Liver (tissue), 9 donors: Measurements from ENCODE around the gene CHP1. TPM values are rescaled to one million over a fixed set of nuclear protein-coding genes. Genes with fewer than 3 reads are reported as not detected.

ENCODE experiments used
- DNase-seq: peaks from one replicate; pipeline ENCODE4 v3.0.0-alpha.2; 2017; ENCODE audit warnings: low spot score
- H3K27ac ChIP-seq, 2 donors: one replicate each; pipeline ENCODE4 v1.7.0; 2013; ENCODE audit warnings: inconsistent platforms in 2 of 2, low read length in 2 of 2, control low read depth in 1 of 2, low read depth in 1 of 2, mild to moderate bottlenecking in 1 of 2
- H3K27me3 ChIP-seq, 4 donors: one replicate each; pipeline versions ENCODE4 v1.6.1 to v1.7.0; 2013; ENCODE audit warnings: low read length in 3 of 4, inconsistent platforms in 1 of 4, mild to moderate bottlenecking in 1 of 4, moderate library complexity in 1 of 4; ENCODE audit not compliant: control insufficient read depth in 4 of 4, insufficient read depth in 4 of 4
- H3K36me3 ChIP-seq, 4 donors: one replicate each; pipeline versions ENCODE4 v1.6.1 to v1.7.0; 2013; ENCODE audit warnings: low read length in 3 of 4, mild to moderate bottlenecking in 3 of 4, low read depth in 1 of 4, moderate library complexity in 1 of 4; ENCODE audit not compliant: control insufficient read depth in 4 of 4, insufficient read depth in 3 of 4
- H3K4me1 ChIP-seq, 4 donors: one replicate each; pipeline versions ENCODE4 v1.6.1 to v1.7.0; 2013; ENCODE audit warnings: low read length in 3 of 4, mild to moderate bottlenecking in 3 of 4, moderate library complexity in 1 of 4; ENCODE audit not compliant: control insufficient read depth in 4 of 4, insufficient read depth in 4 of 4
- H3K4me3 ChIP-seq, 3 donors: one replicate each; pipeline versions ENCODE4 v1.6.1 to v1.7.0; 2013; ENCODE audit warnings: low read length in 3 of 3, control low read depth in 1 of 3, low read depth in 1 of 3, mild to moderate bottlenecking in 1 of 3
- H3K9ac ChIP-seq, 2 donors: one replicate each; pipeline ENCODE4 v1.7.0; 2013; ENCODE audit warnings: low read length in 2 of 2, mild to moderate bottlenecking in 2 of 2, moderate library complexity in 2 of 2, control low read depth in 1 of 2, low read depth in 1 of 2
- H3K9me3 ChIP-seq, 4 donors: one replicate each; pipeline versions ENCODE4 v1.6.1 to v1.7.0; 2013; ENCODE audit warnings: low read length in 3 of 4; ENCODE audit not compliant: control insufficient read depth in 4 of 4
- ATF3 ChIP-seq: IDR thresholded peaks from 2 replicates; pipeline ENCODE4 v1.6.1; 2016; ENCODE audit warnings: antibody characterized with exemption
- EGR1 ChIP-seq, 2 donors: IDR thresholded peaks; 2 replicates each; pipeline ENCODE4 v1.6.1; 2016 to 2018; ENCODE audit warnings: antibody characterized with exemption in 2 of 2, low read depth in 2 of 2
- FOXA1 ChIP-seq: IDR thresholded peaks from 2 replicates; pipeline ENCODE4 v1.6.1; 2016; ENCODE audit warnings: antibody characterized with exemption
- FOXA2 ChIP-seq: IDR thresholded peaks from 2 replicates; pipeline ENCODE4 v1.6.1; 2016; ENCODE audit warnings: antibody characterized with exemption
- GABPA ChIP-seq, 2 donors: IDR thresholded peaks in 1 of 2; conservative IDR thresholded peaks in 1 of 2; 2 replicates each; pipeline ENCODE4 v1.6.1; 2016; ENCODE audit warnings: antibody characterized with exemption in 2 of 2, mild to moderate bottlenecking in 1 of 2, moderate library complexity in 1 of 2
- HNF4A ChIP-seq, 2 donors: conservative IDR thresholded peaks; 2 replicates each; pipeline ENCODE4 v1.6.1; 2016; ENCODE audit warnings: antibody characterized with exemption in 2 of 2, mild to moderate bottlenecking in 2 of 2
- HNF4G ChIP-seq: IDR thresholded peaks from 2 replicates; pipeline ENCODE4 v1.6.1; 2016; ENCODE audit warnings: antibody characterized with exemption
- MAX ChIP-seq: IDR thresholded peaks from 2 replicates; pipeline ENCODE4 v1.6.1; 2016; ENCODE audit warnings: antibody characterized with exemption
- NR2F2 ChIP-seq: IDR thresholded peaks from 2 replicates; pipeline ENCODE4 v1.6.1; 2016; ENCODE audit warnings: antibody characterized with exemption
- RAD21 ChIP-seq, 2 donors: IDR thresholded peaks; 2 replicates each; pipeline ENCODE4 v1.6.1; 2016; ENCODE audit warnings: antibody characterized with exemption in 2 of 2, mild to moderate bottlenecking in 2 of 2
- RXRA ChIP-seq, 2 donors: IDR thresholded peaks; 2 replicates each; pipeline ENCODE4 v1.6.1; 2017 to 2018; ENCODE audit warnings: antibody characterized with exemption in 2 of 2, mild to moderate bottlenecking in 1 of 2
- TAF1 ChIP-seq: conservative IDR thresholded peaks from 2 replicates; pipeline ENCODE4 v1.6.1; 2016; ENCODE audit warnings: antibody characterized with exemption, mild to moderate bottlenecking
- YY1 ChIP-seq: IDR thresholded peaks from 2 replicates; pipeline ENCODE4 v1.6.1; 2016; ENCODE audit warnings: antibody characterized with exemption, mild to moderate bottlenecking
- WGBS: extraction: QIAGEN DNeasy Blood & Tissue Kit; methylation state at CpG from one replicate; pipeline ENCODE4 v1.1.7; 2013; 5-methylcytosine and 5-hydroxymethylcytosine counted together
- polyA plus RNA-seq, 2 donors: library from polyadenylated mRNA; stranded (reverse) in 1 of 2; unstranded in 1 of 2; fragments of 200-250 nt in 1 of 2; fragments of >200 nt in 1 of 2; fragmentation: Nextera tagmentation in 1 of 2; extraction: Ambion mirVana in 1 of 2; gene quantifications; one replicate each; pipeline versions ENCODE4 v1.2.1 to v1.2.3, GENCODE V29; 2013 to 2015
- total RNA-seq, 2 donors: library from RNA; depleted of rRNA; stranded (reverse); fragments of >200 nt; gene quantifications; one replicate each; pipeline ENCODE4 v1.2.3, GENCODE V29; 2014
- TF ChIP-seq, protein P1 (sequence below): fragments of 150-350 bp; IDR thresholded peaks from 2 replicates; pipeline ENCODE4 v1.5.1; 2017; ENCODE audit warnings: improper control_type of control experiment, low read depth, low read length; ENCODE audit not compliant: missing input control
- TF ChIP-seq, protein P2 (sequence below): IDR thresholded peaks from 2 replicates; pipeline ENCODE4 v1.6.1; 2016; ENCODE audit warnings: antibody characterized with exemption
- TF ChIP-seq, protein P3 (sequence below): IDR thresholded peaks from 2 replicates; pipeline ENCODE4 v1.6.1; 2016; ENCODE audit warnings: antibody characterized with exemption, mild to moderate bottlenecking
- donor health status: healthy.
- donor health status: healthy.
- donor health status: healthy.
- donor health status: healthy.
- donor health status: healthy.

The CHP1 gene
- total and polyA plus RNA-seq, 4 donors, result 87.4 to 162 (median 117) TPM

DNA sequence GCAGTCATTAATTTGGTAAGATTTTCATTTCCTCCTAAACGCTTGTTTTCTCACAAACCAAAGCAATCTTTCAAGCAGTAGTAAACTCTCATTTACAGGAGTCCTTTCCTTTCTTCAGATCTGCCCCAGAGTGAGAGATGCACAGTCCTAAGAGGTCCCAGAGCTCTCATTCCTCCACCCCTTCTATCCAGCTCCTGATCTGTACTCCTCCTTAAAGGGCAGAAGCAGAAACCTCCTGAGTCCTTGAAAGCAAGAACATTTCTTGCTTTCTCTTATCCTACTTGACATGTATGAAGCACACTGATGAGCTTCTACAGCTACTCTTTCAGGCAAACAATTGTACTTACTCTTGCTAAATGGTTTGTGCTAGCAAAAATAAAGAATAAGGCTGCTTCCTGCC lies 12.2 kb upstream of the CHP1 start:
- Histone ChIP-seq H3K27me3 (no peaks in the 10 kb centered on the region), H3K9me3 (no peaks in the 10 kb centered on the region), H3K27ac (no peak overlapping the region), H3K9ac (no peak overlapping the region), H3K4me1 (no peaks in the 10 kb centered on the region), H3K4me3 (no peak overlapping the region), H3K36me3 (no peaks in the 10 kb centered on the region)
- TF ChIP-seq HNF4A (conservative IDR thresholded peaks at IDR 0.05), result no peak
- TF ChIP-seq HNF4G, result no peak
- TF ChIP-seq MAX, result no peak
- TF ChIP-seq, protein P1, sequence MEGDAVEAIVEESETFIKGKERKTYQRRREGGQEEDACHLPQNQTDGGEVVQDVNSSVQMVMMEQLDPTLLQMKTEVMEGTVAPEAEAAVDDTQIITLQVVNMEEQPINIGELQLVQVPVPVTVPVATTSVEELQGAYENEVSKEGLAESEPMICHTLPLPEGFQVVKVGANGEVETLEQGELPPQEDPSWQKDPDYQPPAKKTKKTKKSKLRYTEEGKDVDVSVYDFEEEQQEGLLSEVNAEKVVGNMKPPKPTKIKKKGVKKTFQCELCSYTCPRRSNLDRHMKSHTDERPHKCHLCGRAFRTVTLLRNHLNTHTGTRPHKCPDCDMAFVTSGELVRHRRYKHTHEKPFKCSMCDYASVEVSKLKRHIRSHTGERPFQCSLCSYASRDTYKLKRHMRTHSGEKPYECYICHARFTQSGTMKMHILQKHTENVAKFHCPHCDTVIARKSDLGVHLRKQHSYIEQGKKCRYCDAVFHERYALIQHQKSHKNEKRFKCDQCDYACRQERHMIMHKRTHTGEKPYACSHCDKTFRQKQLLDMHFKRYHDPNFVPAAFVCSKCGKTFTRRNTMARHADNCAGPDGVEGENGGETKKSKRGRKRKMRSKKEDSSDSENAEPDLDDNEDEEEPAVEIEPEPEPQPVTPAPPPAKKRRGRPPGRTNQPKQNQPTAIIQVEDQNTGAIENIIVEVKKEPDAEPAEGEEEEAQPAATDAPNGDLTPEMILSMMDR, result no peak
- no peak for TF ChIP-seq TAF1
- TF ChIP-seq FOXA1, result no peak
- TF ChIP-seq EGR1 (IDR thresholded peaks at IDR 0.05; ENCODE audit: low read depth in 2 of 2), result no peak
- TF ChIP-seq, protein P2, sequence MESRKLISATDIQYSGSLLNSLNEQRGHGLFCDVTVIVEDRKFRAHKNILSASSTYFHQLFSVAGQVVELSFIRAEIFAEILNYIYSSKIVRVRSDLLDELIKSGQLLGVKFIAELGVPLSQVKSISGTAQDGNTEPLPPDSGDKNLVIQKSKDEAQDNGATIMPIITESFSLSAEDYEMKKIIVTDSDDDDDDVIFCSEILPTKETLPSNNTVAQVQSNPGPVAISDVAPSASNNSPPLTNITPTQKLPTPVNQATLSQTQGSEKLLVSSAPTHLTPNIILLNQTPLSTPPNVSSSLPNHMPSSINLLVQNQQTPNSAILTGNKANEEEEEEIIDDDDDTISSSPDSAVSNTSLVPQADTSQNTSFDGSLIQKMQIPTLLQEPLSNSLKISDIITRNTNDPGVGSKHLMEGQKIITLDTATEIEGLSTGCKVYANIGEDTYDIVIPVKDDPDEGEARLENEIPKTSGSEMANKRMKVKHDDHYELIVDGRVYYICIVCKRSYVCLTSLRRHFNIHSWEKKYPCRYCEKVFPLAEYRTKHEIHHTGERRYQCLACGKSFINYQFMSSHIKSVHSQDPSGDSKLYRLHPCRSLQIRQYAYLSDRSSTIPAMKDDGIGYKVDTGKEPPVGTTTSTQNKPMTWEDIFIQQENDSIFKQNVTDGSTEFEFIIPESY, result no peak
- no peak for TF ChIP-seq GABPA (IDR thresholded peaks at IDR 0.05 in 1 of 2, conservative IDR thresholded peaks at IDR 0.05 in 1 of 2)
- TF ChIP-seq RAD21 (IDR thresholded peaks at IDR 0.05), result no peak
- WGBS, result 68% methylated on average over 1 of the region's 1 CpG
- no peak for DNase-seq

DNA sequence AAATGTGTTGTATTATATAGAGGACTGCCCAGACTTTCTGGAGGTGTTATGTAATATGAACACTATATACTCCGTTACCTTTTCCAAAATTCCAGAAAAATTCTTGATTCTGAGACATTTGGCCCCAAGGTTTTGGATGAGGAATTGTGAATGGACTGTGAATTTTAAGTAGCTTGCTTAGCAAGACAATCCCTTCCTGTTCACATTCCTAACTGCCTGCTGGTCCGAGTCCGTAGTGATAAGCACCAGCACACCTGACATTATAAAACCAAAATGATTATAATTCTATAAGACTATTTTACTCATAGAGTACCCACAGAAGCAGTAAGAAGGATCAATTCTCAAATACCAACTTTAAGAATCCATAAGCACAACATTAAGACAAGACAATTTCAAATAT lies 11.7 kb upstream of the CHP1 start:
- Histone ChIP-seq H3K4me1 (no peaks in the 10 kb centered on the region), H3K4me3 (no peak overlapping the region), H3K9me3 (no peaks in the 10 kb centered on the region), H3K27me3 (no peaks in the 10 kb centered on the region), H3K36me3 (no peaks in the 10 kb centered on the region), H3K9ac (no peak overlapping the region), H3K27ac (no peak overlapping the region)
- no peak for DNase-seq
- TF ChIP-seq, protein P2, result no peak
- no peak for TF ChIP-seq EGR1 (IDR thresholded peaks at IDR 0.05; ENCODE audit: low read depth in 2 of 2)
- TF ChIP-seq TAF1, result no peak
- TF ChIP-seq, protein P3, sequence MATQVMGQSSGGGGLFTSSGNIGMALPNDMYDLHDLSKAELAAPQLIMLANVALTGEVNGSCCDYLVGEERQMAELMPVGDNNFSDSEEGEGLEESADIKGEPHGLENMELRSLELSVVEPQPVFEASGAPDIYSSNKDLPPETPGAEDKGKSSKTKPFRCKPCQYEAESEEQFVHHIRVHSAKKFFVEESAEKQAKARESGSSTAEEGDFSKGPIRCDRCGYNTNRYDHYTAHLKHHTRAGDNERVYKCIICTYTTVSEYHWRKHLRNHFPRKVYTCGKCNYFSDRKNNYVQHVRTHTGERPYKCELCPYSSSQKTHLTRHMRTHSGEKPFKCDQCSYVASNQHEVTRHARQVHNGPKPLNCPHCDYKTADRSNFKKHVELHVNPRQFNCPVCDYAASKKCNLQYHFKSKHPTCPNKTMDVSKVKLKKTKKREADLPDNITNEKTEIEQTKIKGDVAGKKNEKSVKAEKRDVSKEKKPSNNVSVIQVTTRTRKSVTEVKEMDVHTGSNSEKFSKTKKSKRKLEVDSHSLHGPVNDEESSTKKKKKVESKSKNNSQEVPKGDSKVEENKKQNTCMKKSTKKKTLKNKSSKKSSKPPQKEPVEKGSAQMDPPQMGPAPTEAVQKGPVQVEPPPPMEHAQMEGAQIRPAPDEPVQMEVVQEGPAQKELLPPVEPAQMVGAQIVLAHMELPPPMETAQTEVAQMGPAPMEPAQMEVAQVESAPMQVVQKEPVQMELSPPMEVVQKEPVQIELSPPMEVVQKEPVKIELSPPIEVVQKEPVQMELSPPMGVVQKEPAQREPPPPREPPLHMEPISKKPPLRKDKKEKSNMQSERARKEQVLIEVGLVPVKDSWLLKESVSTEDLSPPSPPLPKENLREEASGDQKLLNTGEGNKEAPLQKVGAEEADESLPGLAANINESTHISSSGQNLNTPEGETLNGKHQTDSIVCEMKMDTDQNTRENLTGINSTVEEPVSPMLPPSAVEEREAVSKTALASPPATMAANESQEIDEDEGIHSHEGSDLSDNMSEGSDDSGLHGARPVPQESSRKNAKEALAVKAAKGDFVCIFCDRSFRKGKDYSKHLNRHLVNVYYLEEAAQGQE, result no peak
- no peak for TF ChIP-seq YY1
- no peak for TF ChIP-seq GABPA (IDR thresholded peaks at IDR 0.05 in 1 of 2, conservative IDR thresholded peaks at IDR 0.05 in 1 of 2)
- TF ChIP-seq ATF3, result no peak
- TF ChIP-seq NR2F2, result no peak
- TF ChIP-seq HNF4G, result no peak
- TF ChIP-seq MAX, result no peak
- no peak for TF ChIP-seq RXRA (IDR thresholded peaks at IDR 0.05)
- TF ChIP-seq, protein P1, result no peak
- TF ChIP-seq FOXA2, result no peak
- 80% methylated on average over 3 of the region's 3 CpGs for WGBS
